ENCODE data around the gene PTPRG. TPM values are rescaled to one million over a fixed set of nuclear protein-coding genes. Genes with fewer than 3 reads are reported as not detected.

Gene PTPRG
- total and polyA plus RNA-seq, 2 donors (not counting 3 experiments of a cell fraction or from before 2014, with no cell fraction given) = 8.9 to 39.1 TPM

- Histone ChIP-seq H3K27me3 (ENCODE audit: control insufficient read depth in 2 of 2, insufficient read depth in 2 of 2, low read length in 2 of 2) (no peaks in the 10 kb centered on the region), H3K36me3 (ENCODE audit: control insufficient read depth in 2 of 2, extremely low read depth in 1 of 2, insufficient read depth in 2 of 2, low read length in 2 of 2) (no peaks in the 10 kb centered on the region), H3K4me3 (replicated peaks in 1 of 3; ENCODE audit: insufficient read depth in 1 of 3, low read depth in 1 of 3, low read length in 3 of 3) (no peak overlapping the region), H2AFZ (ENCODE audit: low read depth, low read length) (no peak overlapping the region), H3K27ac (ENCODE audit: insufficient read depth, low read depth, low read length) (no peak overlapping the region), H3K79me2 (ENCODE audit: control insufficient read depth, insufficient read depth, low read length) (no peaks in the 10 kb centered on the region), H3K4me2 (ENCODE audit: insufficient read depth, low read length) (no peak overlapping the region), H3K9ac (replicated peaks; ENCODE audit: extremely low read depth, insufficient read depth, low read length) (no peak overlapping the region), H3K9me3 (replicated peaks; ENCODE audit: control insufficient read depth, insufficient read depth, low read length) (no peaks in the 10 kb centered on the region), H3K9me1 (replicated peaks; ENCODE audit: control insufficient read depth, extremely low read depth, insufficient read depth, low read length) (no peaks in the 10 kb centered on the region), H3K4me1 (ENCODE audit: control insufficient read depth, extremely low read depth, insufficient read depth, low read length) (no peaks in the 10 kb centered on the region), H4K20me1 (replicated peaks; ENCODE audit: control insufficient read depth, extremely low read depth, insufficient read depth, low read length) (no peaks in the 10 kb centered on the region)
- TF ChIP-seq JUN (IDR thresholded peaks at IDR 0.05; ENCODE audit: borderline replicate concordance, insufficient read depth, insufficient read length, low read depth) (no peak), POLR2A (IDR thresholded peaks at IDR 0.05; ENCODE audit: low read depth, low read length) (no peak), GATA2 (IDR thresholded peaks at IDR 0.05; ENCODE audit: insufficient read depth, insufficient read length, low read depth, low read length) (no peak), POLR2AphosphoS5 (IDR thresholded peaks at IDR 0.05; ENCODE audit: insufficient read depth, low read depth, low read length) (no peak), EZH2 (IDR thresholded peaks at IDR 0.05; ENCODE audit: borderline replicate concordance, low read depth, low read length, severe bottlenecking) (no peak), CTCF (IDR thresholded peaks at IDR 0.05; ENCODE audit: extremely low read depth in 1 of 2, insufficient read depth in 1 of 2, low read depth in 1 of 2, low read length in 2 of 2) (no peak), MYC (IDR thresholded peaks at IDR 0.05; ENCODE audit: low read depth, low read length) (no peak), MAX (IDR thresholded peaks at IDR 0.05; ENCODE audit: insufficient read depth, insufficient read length) (no peak), FOS (IDR thresholded peaks at IDR 0.05; ENCODE audit: borderline replicate concordance, insufficient read depth, low read length) (no peak)
- ChIA-PET CTCF (interaction anchor here (1.8 kb wide), 1 partner anchor 43 kb away, joined by 5 read pairs; no protein-coding TSS in a partner anchor), POLR2A (no interaction called here)
- intact Hi-C loops (cut with micrococcal nuclease) = no loop called here
- dilution Hi-C loops (cut with MboI; ENCODE audit: extremely low pct_ligation_motif_present, low sequenced_read_pairs) = no loop called here
- BruUV-seq (replicated peaks) = no TSS peak
- FAIRE-seq (no peak), DNase-seq (ENCODE audit: low read depth, low spot score) (no peak)
These were observed 247.6 kb downstream of the PTPRG start for GRCh38 chr3:61808999-61809398.
